Measurements from ENCODE around the gene C5orf63. TPM values are rescaled to one million over a fixed set of nuclear protein-coding genes. Genes with fewer than 3 reads are reported as not detected.

The C5orf63 gene
- total and polyA plus RNA-seq, 10 of the 15 experiments (the other 5 are each of a cell fraction or from before 2014, with no cell fraction given), result 8.7 to 54.3 (median 11.9) TPM

- ATAC-seq, result no peak
- no peak overlapping the region for H3K4me3 ChIP-seq
- H3K27ac ChIP-seq (ENCODE audit: control insufficient read depth, insufficient read depth), result no peak overlapping the region
- no peaks in the 10 kb centered on the region; the same call in 2 of the 3 replicates for H3K9me3 ChIP-seq (replicated peaks; ENCODE audit: control insufficient read depth, insufficient read depth, low read length)
- no peaks in the 10 kb centered on the region for H4K20me1 ChIP-seq (ENCODE audit: control insufficient read depth, insufficient read depth)
- 36% methylated on average over 1 of the region's 1 CpG for WGBS (ENCODE audit: insufficient coverage, insufficient replicate concordance, low lambda C conversion rate, missing lambda C conversion rate)
- no peaks in the 10 kb centered on the region for H3K4me1 ChIP-seq (ENCODE audit: control insufficient read depth, insufficient read depth, low read length)
- in situ Hi-C loops (cut with MboI) (no loop called here), intact Hi-C loops (cut with micrococcal nuclease; ENCODE audit: unreplicated experiment) (no loop called here)
- SMC1A ChIA-PET (ENCODE audit: uncharacterized antibody, unreplicated experiment), result interaction anchor here (1.3 to 1.4 kb wide), 2 partner anchors 13 to 27 kb away, joined by 3 to 5 read pairs; no protein-coding TSS in a partner anchor
- H3K27me3 ChIP-seq (replicated peaks in 1 of 2; ENCODE audit: control insufficient read depth in 2 of 2, insufficient read depth in 2 of 2, low read length in 1 of 2), result no peaks in the 10 kb centered on the region
- RAD21 ChIA-PET (ENCODE audit: unreplicated experiment), result no interaction called here
- no peak for FAIRE-seq
- H3K9ac ChIP-seq (ENCODE audit: control insufficient read depth, insufficient read depth, low read length), result no peak overlapping the region
- POLR2A ChIA-PET, result no interaction called here
- CTCF ChIA-PET, result interaction anchor here (0.6 kb wide), 1 partner anchor 58 kb away, joined by 3 read pairs; no protein-coding TSS in a partner anchor
- no TSS peak for BruUV-seq (replicated peaks)
- no peak for DNase-seq (ENCODE audit: low read depth, low spot score)
- no peak overlapping the region for H2AFZ ChIP-seq (ENCODE audit: control insufficient read depth, low read depth, low read length)
- H3K36me3 ChIP-seq (ENCODE audit: control insufficient read depth in 2 of 2, insufficient read depth in 2 of 2, low read length in 1 of 2), result peaks cover 0 to 3% of the 10 kb centered on the region in 2 experiments; a peak in 1 of 4 replicates
- no peaks in the 10 kb centered on the region for H3K79me2 ChIP-seq (ENCODE audit: control insufficient read depth, insufficient read depth, low read length)
- H3K4me2 ChIP-seq (ENCODE audit: control insufficient read depth, insufficient read depth), result no peak overlapping the region
- TF ChIP-seq IRF4 (IDR thresholded peaks at IDR 0.05; ENCODE audit: low read depth, low read length), result no peak
- no peak for TF ChIP-seq SRF (IDR thresholded peaks at IDR 0.05; ENCODE audit: low read depth in 2 of 2, low read length in 2 of 2)
- no peak for TF ChIP-seq POLR2A (IDR thresholded peaks at IDR 0.05; ENCODE audit: low read depth, low read length)
- no peak for TF ChIP-seq ZBTB33 (IDR thresholded peaks at IDR 0.05)
- TF ChIP-seq ETV6 (conservative IDR thresholded peaks at IDR 0.05 in 1 of 2, IDR thresholded peaks at IDR 0.05 in 1 of 2; ENCODE audit: borderline replicate concordance in 1 of 2, low read depth in 1 of 2), result no peak
- no peak for TF ChIP-seq ATF7 (IDR thresholded peaks at IDR 0.05; ENCODE audit: low read depth)
- no peak for TF ChIP-seq PAX8 (IDR thresholded peaks at IDR 0.05)
- TF ChIP-seq HSF1 (IDR thresholded peaks at IDR 0.05; ENCODE audit: low read depth, low read length), result no peak
- TF ChIP-seq MXI1 (IDR thresholded peaks at IDR 0.05; ENCODE audit: low read depth, low read length), result no peak
- TF ChIP-seq EP300 (IDR thresholded peaks at IDR 0.05; ENCODE audit: borderline replicate concordance in 1 of 2, control insufficient read depth in 1 of 2, low read depth in 2 of 2, low read length in 2 of 2), result no peak
- TF ChIP-seq PBX3 (IDR thresholded peaks at IDR 0.05; ENCODE audit: insufficient replicate concordance, low read depth, low read length), result no peak
- no peak for TF ChIP-seq RFX5 (IDR thresholded peaks at IDR 0.05; ENCODE audit: low read depth, low read length)
- TF ChIP-seq ATF2 (IDR thresholded peaks at IDR 0.05; ENCODE audit: low read length), result no peak
- no peak for TF ChIP-seq SPI1 (IDR thresholded peaks at IDR 0.05; ENCODE audit: borderline replicate concordance, insufficient read depth, low read depth, low read length)
- no peak for TF ChIP-seq SREBF2 (IDR thresholded peaks at IDR 0.05; ENCODE audit: low read length)
- TF ChIP-seq MLLT1 (IDR thresholded peaks at IDR 0.05), result no peak
- no peak for TF ChIP-seq PML (IDR thresholded peaks at IDR 0.05; ENCODE audit: low read length)
Observed at GRCh38 chr5:127061537-127061936, 11.8 kb downstream of the C5orf63 start.

Data from GM12878 (cell line).